Trophoblast cell (in vitro differentiated cells and primary cell): ENCODE measurements around the gene RAB31.

Source experiments
- DNase-seq, 2 donors: peaks; one replicate each; pipeline ENCODE4 v3.0.0-alpha.2; 2016
- H2AFZ ChIP-seq: 2 replicates; pipeline ENCODE4 v1.6.1; 2013; ENCODE audit warnings: low read length, moderate library complexity, mild to moderate bottlenecking; ENCODE audit not compliant: insufficient read depth, poor library complexity
- H2AK5ac ChIP-seq: 2 replicates; pipeline ENCODE4 v1.6.1; 2013; ENCODE audit warnings: mild to moderate bottlenecking, low read length
- H2BK120ac ChIP-seq: 2 replicates; pipeline ENCODE4 v1.6.1; 2013; ENCODE audit warnings: low read length, mild to moderate bottlenecking, moderate library complexity; ENCODE audit not compliant: insufficient read depth, poor library complexity
- H2BK12ac ChIP-seq: 2 replicates; pipeline ENCODE4 v1.6.1; 2013; ENCODE audit warnings: mild to moderate bottlenecking, low read length, moderate library complexity
- H2BK5ac ChIP-seq: 2 replicates; pipeline ENCODE4 v1.6.1; 2013; ENCODE audit warnings: low read length, low read depth, moderate library complexity, mild to moderate bottlenecking; ENCODE audit not compliant: poor library complexity
- H3K14ac ChIP-seq: 2 replicates; pipeline ENCODE4 v1.6.1; 2013; ENCODE audit warnings: mild to moderate bottlenecking, low read length
- H3K18ac ChIP-seq: 2 replicates; pipeline ENCODE4 v1.6.1; 2013; ENCODE audit warnings: mild to moderate bottlenecking, low read length
- H3K23ac ChIP-seq: 2 replicates; pipeline ENCODE4 v1.6.1; 2013; ENCODE audit warnings: low read length
- H3K27ac ChIP-seq: 2 replicates; pipeline ENCODE4 v1.5.1; 2013; ENCODE audit warnings: low read depth, mild to moderate bottlenecking, inconsistent platforms, low read length, moderate library complexity
- H3K27me3 ChIP-seq: 2 replicates; pipeline ENCODE4 v1.6.1; 2013; ENCODE audit warnings: inconsistent platforms, mild to moderate bottlenecking, low read length, moderate library complexity; ENCODE audit not compliant: insufficient read depth
- H3K36me3 ChIP-seq, 2 experiments: 1 replicate in 1 of 2; 2 replicates in 1 of 2; pipeline ENCODE4 v1.6.1; 2013; ENCODE audit warnings: low read length in 2 of 2, mild to moderate bottlenecking in 2 of 2, moderate library complexity in 1 of 2; ENCODE audit not compliant: insufficient read depth in 2 of 2, control insufficient read depth in 1 of 2
- H3K4ac ChIP-seq: 2 replicates; pipeline ENCODE4 v1.6.1; 2013; ENCODE audit warnings: low read depth, mild to moderate bottlenecking, low read length, moderate library complexity
- H3K4me1 ChIP-seq, 2 experiments: 1 replicate in 1 of 2; 2 replicates in 1 of 2; pipeline ENCODE4 v1.6.1; 2013; ENCODE audit warnings: low read length in 2 of 2, mild to moderate bottlenecking in 2 of 2, moderate library complexity in 1 of 2; ENCODE audit not compliant: insufficient read depth in 2 of 2, control insufficient read depth in 1 of 2
- H3K4me2 ChIP-seq: 2 replicates; pipeline ENCODE4 v1.6.1; 2013; ENCODE audit warnings: inconsistent platforms, mild to moderate bottlenecking, low read length, moderate library complexity
- H3K4me3 ChIP-seq: 2 replicates; pipeline ENCODE4 v1.5.1; 2013; ENCODE audit warnings: mild to moderate bottlenecking, low read depth, low read length, inconsistent platforms
- H3K79me1 ChIP-seq: one replicate; pipeline ENCODE4 v1.6.1; 2013; ENCODE audit warnings: low read length
- H3K79me2 ChIP-seq: 2 replicates; pipeline ENCODE4 v1.6.1; 2013; ENCODE audit warnings: low read length, mild to moderate bottlenecking; ENCODE audit not compliant: control insufficient read depth, insufficient read depth, poor library complexity
- H3K9ac ChIP-seq: 2 replicates; pipeline ENCODE4 v1.6.1; 2013; ENCODE audit warnings: mild to moderate bottlenecking, low read length
- H3K9me3 ChIP-seq: 2 replicates; pipeline ENCODE4 v1.6.1; 2013; ENCODE audit warnings: low read depth, mild to moderate bottlenecking, control low read depth, inconsistent platforms, low read length; ENCODE audit not compliant: insufficient read depth
- H4K12ac ChIP-seq: 2 replicates; pipeline ENCODE4 v1.6.1; 2013; ENCODE audit warnings: low read depth, mild to moderate bottlenecking, low read length, moderate library complexity
- H4K8ac ChIP-seq: 2 replicates; pipeline ENCODE4 v1.6.1; 2013; ENCODE audit warnings: low read depth, mild to moderate bottlenecking, low read length, moderate library complexity
- H4K91ac ChIP-seq: one replicate; pipeline ENCODE4 v1.6.1; 2013; ENCODE audit warnings: low read depth, mild to moderate bottlenecking, low read length, moderate library complexity
- WGBS: extraction: QIAGEN DNeasy Blood & Tissue Kit; methylation state at CpG from one replicate; pipeline ENCODE4 v1.1.7; 2013; ENCODE audit warnings: missing lambda C conversion rate; ENCODE audit not compliant: insufficient read length, insufficient coverage; ENCODE audit errors: extremely low coverage; 5-methylcytosine and 5-hydroxymethylcytosine counted together

RAB31 gene

GRCh38 chr18:9809697-9810096, 101.6 kb downstream of the RAB31 start:
- WGBS, result no CpG with 5 or more reads among the region's 6 CpGs
- no peak overlapping the region for H3K9ac ChIP-seq

GRCh38 chr18:9810299-9810698, 102.2 kb downstream of the RAB31 start:
- Histone ChIP-seq H3K9ac (no peak overlapping the region), H3K18ac (no peak overlapping the region), H2BK5ac (no peak overlapping the region), H3K14ac (no peak overlapping the region), H3K27ac (no peak overlapping the region), H3K79me2 (peaks cover 2% of the 10 kb centered on the region), H3K4ac (no peak overlapping the region), H3K9me3 (no peaks in the 10 kb centered on the region), H3K36me3 (peaks cover 9 to 19% of the 10 kb centered on the region in 2 experiments), H3K4me1 (peaks cover 3 to 12% of the 10 kb centered on the region in 2 experiments), H4K8ac (no peak overlapping the region), H3K4me3 (no peak overlapping the region), H3K27me3 (no peaks in the 10 kb centered on the region), H3K4me2 (no peak overlapping the region), H3K79me1 (no peaks in the 10 kb centered on the region), H4K12ac (no peak overlapping the region), H2BK12ac (no peak overlapping the region), H2BK120ac (no peak overlapping the region), H2AK5ac (no peak overlapping the region), H4K91ac (no peak overlapping the region), H2AFZ (no peak overlapping the region), H3K23ac (no peak overlapping the region)
- no peak for DNase-seq
- WGBS, result no CpG with 5 or more reads among the region's 4 CpGs

More at GRCh38 chr18:9809697-9810096, 101.6 kb downstream of the RAB31 start:
- Histone ChIP-seq H4K12ac (no peak overlapping the region), H3K23ac (no peak overlapping the region), H3K79me1 (no peaks in the 10 kb centered on the region), H4K8ac (no peak overlapping the region), H3K18ac (no peak overlapping the region), H3K79me2 (peaks cover 2% of the 10 kb centered on the region), H2BK5ac (no peak overlapping the region), H3K4ac (no peak overlapping the region), H3K36me3 (peaks cover 9 to 18% of the 10 kb centered on the region in 2 experiments), H2BK12ac (no peak overlapping the region), H2AK5ac (no peak overlapping the region), H2BK120ac (no peak overlapping the region), H3K4me1 (peaks cover 3 to 12% of the 10 kb centered on the region in 2 experiments), H4K91ac (no peak overlapping the region), H3K14ac (no peak overlapping the region), H2AFZ (no peak overlapping the region), H3K27me3 (no peaks in the 10 kb centered on the region), H3K4me3 (no peak overlapping the region), H3K4me2 (no peak overlapping the region), H3K27ac (no peak overlapping the region), H3K9me3 (no peaks in the 10 kb centered on the region)
- DNase-seq, result peak in 1 of 2 donors; percentile 66

- Histone ChIP-seq H2BK5ac (no peak overlapping the region), H2BK120ac (no peak overlapping the region), H3K14ac (no peak overlapping the region), H3K27me3 (no peaks in the 10 kb centered on the region), H3K4me1 (peaks cover 3 to 12% of the 10 kb centered on the region in 2 experiments), H3K79me2 (peaks cover 2% of the 10 kb centered on the region), H3K23ac (no peak overlapping the region), H3K18ac (no peak overlapping the region), H3K9ac (no peak overlapping the region), H3K36me3 (peaks cover 7 to 19% of the 10 kb centered on the region in 2 experiments), H4K91ac (no peak overlapping the region), H2AK5ac (no peak overlapping the region), H4K8ac (no peak overlapping the region), H3K4me3 (no peak overlapping the region), H2AFZ (no peak overlapping the region), H2BK12ac (no peak overlapping the region), H3K79me1 (no peaks in the 10 kb centered on the region), H3K27ac (no peak overlapping the region), H3K9me3 (no peaks in the 10 kb centered on the region), H3K4ac (no peak overlapping the region), H3K4me2 (no peak overlapping the region), H4K12ac (no peak overlapping the region)
- DNase-seq, result no peak
- no CpG with 5 or more reads among the region's 14 CpGs for WGBS
Observed at GRCh38 chr18:9810994-9811705, 103.0 kb downstream of the RAB31 start.

- Histone ChIP-seq H2BK120ac (no peak overlapping the region), H2AFZ (no peak overlapping the region), H3K36me3 (peaks cover 5 to 16% of the 10 kb centered on the region in 2 experiments), H3K4me1 (peaks cover 3 to 11% of the 10 kb centered on the region in 2 experiments), H3K4ac (no peak overlapping the region), H2BK12ac (no peak overlapping the region), H3K23ac (no peak overlapping the region), H3K9ac (no peak overlapping the region), H3K18ac (no peak overlapping the region), H3K27ac (no peak overlapping the region), H3K27me3 (no peaks in the 10 kb centered on the region), H3K4me3 (no peak overlapping the region), H3K14ac (no peak overlapping the region), H3K79me2 (peaks cover 2% of the 10 kb centered on the region), H2BK5ac (no peak overlapping the region), H4K12ac (no peak overlapping the region), H3K79me1 (no peaks in the 10 kb centered on the region), H4K91ac (no peak overlapping the region), H3K4me2 (no peak overlapping the region), H4K8ac (no peak overlapping the region), H2AK5ac (no peak overlapping the region), H3K9me3 (no peaks in the 10 kb centered on the region)
- no CpG with 5 or more reads among the region's 5 CpGs for WGBS
- DNase-seq, result no peak
Observed at GRCh38 chr18:9811978-9812377, 103.9 kb downstream of the RAB31 start.
